ENCODE data around the gene CUBN. TPM values are rescaled to one million over a fixed set of nuclear protein-coding genes. Genes with fewer than 3 reads are reported as not detected.

The CUBN gene
- polyA plus RNA-seq, 1 experiment = 0.76 TPM

GRCh38 chr10:16941870-16942269, 187.7 kb downstream of the CUBN start:
- H3K4me3 ChIP-seq (ENCODE audit: low read depth, low read length) = no peak overlapping the region
- DNase-seq (ENCODE audit: low read depth, low spot score) = no peak
- POLR2A ChIA-PET = no interaction called here
- no peaks in the 10 kb centered on the region for H3K27me3 ChIP-seq (ENCODE audit: control insufficient read depth, insufficient read depth, low read length)
- H3K9me3 ChIP-seq (ENCODE audit: control insufficient read depth, insufficient read depth, low read length) = no peaks in the 10 kb centered on the region
- no peak overlapping the region for H3K27ac ChIP-seq (ENCODE audit: low read depth, low read length)
- CTCF ChIA-PET = no interaction called here
- TF ChIP-seq, protein P1, sequence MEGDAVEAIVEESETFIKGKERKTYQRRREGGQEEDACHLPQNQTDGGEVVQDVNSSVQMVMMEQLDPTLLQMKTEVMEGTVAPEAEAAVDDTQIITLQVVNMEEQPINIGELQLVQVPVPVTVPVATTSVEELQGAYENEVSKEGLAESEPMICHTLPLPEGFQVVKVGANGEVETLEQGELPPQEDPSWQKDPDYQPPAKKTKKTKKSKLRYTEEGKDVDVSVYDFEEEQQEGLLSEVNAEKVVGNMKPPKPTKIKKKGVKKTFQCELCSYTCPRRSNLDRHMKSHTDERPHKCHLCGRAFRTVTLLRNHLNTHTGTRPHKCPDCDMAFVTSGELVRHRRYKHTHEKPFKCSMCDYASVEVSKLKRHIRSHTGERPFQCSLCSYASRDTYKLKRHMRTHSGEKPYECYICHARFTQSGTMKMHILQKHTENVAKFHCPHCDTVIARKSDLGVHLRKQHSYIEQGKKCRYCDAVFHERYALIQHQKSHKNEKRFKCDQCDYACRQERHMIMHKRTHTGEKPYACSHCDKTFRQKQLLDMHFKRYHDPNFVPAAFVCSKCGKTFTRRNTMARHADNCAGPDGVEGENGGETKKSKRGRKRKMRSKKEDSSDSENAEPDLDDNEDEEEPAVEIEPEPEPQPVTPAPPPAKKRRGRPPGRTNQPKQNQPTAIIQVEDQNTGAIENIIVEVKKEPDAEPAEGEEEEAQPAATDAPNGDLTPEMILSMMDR (IDR thresholded peaks at IDR 0.05; ENCODE audit: low read depth, low read length) = no peak

GRCh38 chr10:16941067-16941466, 188.5 kb downstream of the CUBN start:
- H3K4me3 ChIP-seq (ENCODE audit: low read depth, low read length) = no peak overlapping the region
- DNase-seq (ENCODE audit: low read depth, low spot score) = no peak
- CTCF ChIA-PET = no interaction called here
- POLR2A ChIA-PET = no interaction called here
- no peaks in the 10 kb centered on the region for H3K9me3 ChIP-seq (ENCODE audit: control insufficient read depth, insufficient read depth, low read length)
- TF ChIP-seq, protein P1 (IDR thresholded peaks at IDR 0.05; ENCODE audit: low read depth, low read length) = no peak
- no peaks in the 10 kb centered on the region for H3K27me3 ChIP-seq (ENCODE audit: control insufficient read depth, insufficient read depth, low read length)
- H3K27ac ChIP-seq (ENCODE audit: low read depth, low read length) = no peak overlapping the region

DNA sequence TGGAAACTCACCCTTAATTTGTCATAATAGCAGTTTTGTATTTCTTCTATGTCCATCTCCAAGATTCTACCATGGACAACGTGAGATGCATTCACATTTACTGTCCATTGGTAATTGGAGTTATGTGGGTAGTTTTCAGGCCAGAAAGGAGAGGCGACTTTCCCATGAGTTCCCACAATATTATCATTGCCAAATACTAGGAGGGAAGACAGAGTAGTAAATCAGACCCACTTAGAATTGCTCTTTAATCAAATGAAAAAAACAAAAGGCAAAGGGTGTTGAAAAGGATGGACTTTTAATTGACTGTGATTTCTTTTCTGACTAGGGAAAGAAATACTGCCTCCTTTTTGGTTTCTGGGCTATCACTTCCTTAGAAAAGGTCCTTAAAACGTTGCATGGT, 190.7 kb downstream of the CUBN start:
- Histone ChIP-seq H3K27ac (ENCODE audit: low read depth, low read length) (no peak overlapping the region), H3K4me3 (ENCODE audit: low read depth, low read length) (no peak overlapping the region), H3K9me3 (ENCODE audit: control insufficient read depth, insufficient read depth, low read length) (no peaks in the 10 kb centered on the region), H3K27me3 (ENCODE audit: control insufficient read depth, insufficient read depth, low read length) (no peaks in the 10 kb centered on the region)
- ChIA-PET CTCF (no interaction called here), POLR2A (no interaction called here)
- TF ChIP-seq, protein P1 (IDR thresholded peaks at IDR 0.05; ENCODE audit: low read depth, low read length) = no peak
- no peak for DNase-seq (ENCODE audit: low read depth, low spot score)

DNA sequence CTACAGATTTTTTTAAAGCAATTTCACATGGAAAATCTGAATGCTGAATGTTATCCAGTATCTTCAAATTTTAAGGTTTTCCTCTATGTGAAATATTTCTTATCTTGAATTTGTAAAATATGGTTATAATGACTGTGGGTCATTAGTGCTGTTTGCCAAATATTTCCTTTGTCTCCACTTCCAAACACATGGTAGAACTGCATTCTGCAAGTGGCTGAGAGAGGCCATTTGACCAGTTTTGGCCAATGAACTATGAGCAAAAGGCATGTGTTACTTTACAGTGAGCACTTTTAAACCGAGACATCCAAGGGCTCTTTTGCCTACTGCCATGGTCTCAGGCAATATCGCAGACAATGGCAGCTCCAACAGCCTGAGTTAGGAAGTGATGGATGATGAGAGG, 195.2 kb downstream of the CUBN start:
- Histone ChIP-seq H3K27me3 (ENCODE audit: control insufficient read depth, insufficient read depth, low read length) (no peaks in the 10 kb centered on the region), H3K9me3 (ENCODE audit: control insufficient read depth, insufficient read depth, low read length) (no peaks in the 10 kb centered on the region), H3K4me3 (ENCODE audit: low read depth, low read length) (no peak overlapping the region), H3K27ac (ENCODE audit: low read depth, low read length) (no peak overlapping the region)
- POLR2A ChIA-PET = no interaction called here
- CTCF ChIA-PET = no interaction called here
- TF ChIP-seq, protein P1 (IDR thresholded peaks at IDR 0.05; ENCODE audit: low read depth, low read length) = no peak
- no peak for DNase-seq (ENCODE audit: low read depth, low spot score)

- ChIA-PET POLR2A (no interaction called here), CTCF (no interaction called here)
- H3K9me3 ChIP-seq (ENCODE audit: control insufficient read depth, insufficient read depth, low read length) = no peaks in the 10 kb centered on the region
- no peaks in the 10 kb centered on the region for H3K27me3 ChIP-seq (ENCODE audit: control insufficient read depth, insufficient read depth, low read length)
- no peak overlapping the region for H3K4me3 ChIP-seq (ENCODE audit: low read depth, low read length)
- TF ChIP-seq, protein P1 (IDR thresholded peaks at IDR 0.05; ENCODE audit: low read depth, low read length) = no peak
- no peak overlapping the region for H3K27ac ChIP-seq (ENCODE audit: low read depth, low read length)
- no peak for DNase-seq (ENCODE audit: low read depth, low spot score)
These were observed 195.8 kb downstream of the CUBN start for GRCh38 chr10:16933783-16934182.
